ENCODE results near the gene KDM2B. TPM values are rescaled to one million over a fixed set of nuclear protein-coding genes. Genes with fewer than 3 reads are reported as not detected.

The KDM2B gene
- total RNA-seq, 1 experiment from 2014 or later = 49.3 TPM

DNA sequence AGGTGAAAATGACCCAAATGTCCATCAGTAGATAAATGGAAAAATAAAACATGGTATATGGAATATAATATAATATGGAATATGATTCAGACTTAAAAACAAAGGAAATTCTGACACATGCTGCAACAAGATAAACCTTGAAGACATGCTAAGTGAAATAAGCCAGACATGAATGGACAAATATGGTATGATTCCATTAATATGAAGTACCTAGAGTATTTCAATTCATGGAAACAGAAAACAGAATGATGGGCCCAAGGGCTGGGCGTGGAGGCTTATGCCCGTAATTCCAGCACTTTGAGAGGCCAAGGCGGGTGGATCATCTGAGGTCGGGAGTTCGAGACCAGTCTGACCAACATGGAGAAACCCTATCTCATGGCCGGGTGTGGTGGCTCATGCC lies 22.8 kb upstream of the KDM2B start:
- H3K27ac ChIP-seq (ENCODE audit: low read depth, low read length, poor library complexity, severe bottlenecking) = no peak overlapping the region
- ChIA-PET CTCF (no interaction called here), POLR2A (ENCODE audit: low non-redundant PET) (no interaction called here)
- no TSS peak for BruUV-seq (replicated peaks)
- H3K27me3 ChIP-seq (replicated peaks; ENCODE audit: insufficient read depth, low read depth, low read length, poor library complexity) = no peaks in the 10 kb centered on the region
- intact Hi-C loops (cut with micrococcal nuclease; ENCODE audit: unreplicated experiment) = no loop called here
- no peaks in the 10 kb centered on the region for H3K9me3 ChIP-seq (ENCODE audit: low read depth, low read length, poor library complexity, severe bottlenecking)
- DNase-seq (ENCODE audit: low spot score) = no peak
- H3K36me3 ChIP-seq (ENCODE audit: insufficient read depth, low read length, poor library complexity, severe bottlenecking) = no peaks in the 10 kb centered on the region
- H3K4me3 ChIP-seq (ENCODE audit: low read depth, low read length, poor library complexity, severe bottlenecking) = no peak overlapping the region
- H3K4me1 ChIP-seq (ENCODE audit: insufficient read depth, low read length, poor library complexity, severe bottlenecking) = no peaks in the 10 kb centered on the region
- TF ChIP-seq, protein P1, sequence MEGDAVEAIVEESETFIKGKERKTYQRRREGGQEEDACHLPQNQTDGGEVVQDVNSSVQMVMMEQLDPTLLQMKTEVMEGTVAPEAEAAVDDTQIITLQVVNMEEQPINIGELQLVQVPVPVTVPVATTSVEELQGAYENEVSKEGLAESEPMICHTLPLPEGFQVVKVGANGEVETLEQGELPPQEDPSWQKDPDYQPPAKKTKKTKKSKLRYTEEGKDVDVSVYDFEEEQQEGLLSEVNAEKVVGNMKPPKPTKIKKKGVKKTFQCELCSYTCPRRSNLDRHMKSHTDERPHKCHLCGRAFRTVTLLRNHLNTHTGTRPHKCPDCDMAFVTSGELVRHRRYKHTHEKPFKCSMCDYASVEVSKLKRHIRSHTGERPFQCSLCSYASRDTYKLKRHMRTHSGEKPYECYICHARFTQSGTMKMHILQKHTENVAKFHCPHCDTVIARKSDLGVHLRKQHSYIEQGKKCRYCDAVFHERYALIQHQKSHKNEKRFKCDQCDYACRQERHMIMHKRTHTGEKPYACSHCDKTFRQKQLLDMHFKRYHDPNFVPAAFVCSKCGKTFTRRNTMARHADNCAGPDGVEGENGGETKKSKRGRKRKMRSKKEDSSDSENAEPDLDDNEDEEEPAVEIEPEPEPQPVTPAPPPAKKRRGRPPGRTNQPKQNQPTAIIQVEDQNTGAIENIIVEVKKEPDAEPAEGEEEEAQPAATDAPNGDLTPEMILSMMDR (conservative IDR thresholded peaks at IDR 0.05; ENCODE audit: low read depth, low read length) = no peak
- no peak for TF ChIP-seq EZH2 (IDR thresholded peaks at IDR 0.05; ENCODE audit: borderline replicate concordance, low read depth, low read length, poor library complexity, severe bottlenecking)

DNA sequence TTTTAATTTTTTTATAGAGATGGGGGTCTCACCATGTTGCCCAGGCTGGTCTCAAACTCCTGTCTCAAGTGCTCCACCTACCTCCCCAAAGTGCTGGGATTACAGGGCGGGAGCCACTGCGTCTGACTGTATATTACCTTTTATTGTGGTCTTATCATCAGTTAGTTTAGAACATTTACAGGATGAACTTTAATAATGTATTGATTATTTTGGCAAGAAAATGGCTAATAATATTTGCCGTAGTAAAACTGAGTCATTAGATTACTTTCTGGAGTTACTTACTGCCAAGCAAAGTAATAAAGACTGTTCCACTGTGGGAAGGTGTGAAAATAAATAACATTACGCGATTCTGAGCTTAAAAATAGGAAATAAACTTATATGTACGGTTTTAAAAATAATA lies 21.9 kb upstream of the KDM2B start:
- no TSS peak for BruUV-seq (replicated peaks)
- Histone ChIP-seq H3K36me3 (ENCODE audit: insufficient read depth, low read length, poor library complexity, severe bottlenecking) (no peaks in the 10 kb centered on the region), H3K4me1 (ENCODE audit: insufficient read depth, low read length, poor library complexity, severe bottlenecking) (no peaks in the 10 kb centered on the region), H3K4me3 (ENCODE audit: low read depth, low read length, poor library complexity, severe bottlenecking) (no peak overlapping the region), H3K27ac (ENCODE audit: low read depth, low read length, poor library complexity, severe bottlenecking) (no peak overlapping the region), H3K27me3 (replicated peaks; ENCODE audit: insufficient read depth, low read depth, low read length, poor library complexity) (no peaks in the 10 kb centered on the region), H3K9me3 (ENCODE audit: low read depth, low read length, poor library complexity, severe bottlenecking) (no peaks in the 10 kb centered on the region)
- no peak for DNase-seq (ENCODE audit: low spot score)
- intact Hi-C loops (cut with micrococcal nuclease; ENCODE audit: unreplicated experiment) = no loop called here
- TF ChIP-seq EZH2 (IDR thresholded peaks at IDR 0.05; ENCODE audit: borderline replicate concordance, low read depth, low read length, poor library complexity, severe bottlenecking) = no peak
- TF ChIP-seq, protein P1 (conservative IDR thresholded peaks at IDR 0.05; ENCODE audit: low read depth, low read length) = no peak
- POLR2A ChIA-PET (ENCODE audit: low non-redundant PET) = no interaction called here
- CTCF ChIA-PET = no interaction called here

DNA sequence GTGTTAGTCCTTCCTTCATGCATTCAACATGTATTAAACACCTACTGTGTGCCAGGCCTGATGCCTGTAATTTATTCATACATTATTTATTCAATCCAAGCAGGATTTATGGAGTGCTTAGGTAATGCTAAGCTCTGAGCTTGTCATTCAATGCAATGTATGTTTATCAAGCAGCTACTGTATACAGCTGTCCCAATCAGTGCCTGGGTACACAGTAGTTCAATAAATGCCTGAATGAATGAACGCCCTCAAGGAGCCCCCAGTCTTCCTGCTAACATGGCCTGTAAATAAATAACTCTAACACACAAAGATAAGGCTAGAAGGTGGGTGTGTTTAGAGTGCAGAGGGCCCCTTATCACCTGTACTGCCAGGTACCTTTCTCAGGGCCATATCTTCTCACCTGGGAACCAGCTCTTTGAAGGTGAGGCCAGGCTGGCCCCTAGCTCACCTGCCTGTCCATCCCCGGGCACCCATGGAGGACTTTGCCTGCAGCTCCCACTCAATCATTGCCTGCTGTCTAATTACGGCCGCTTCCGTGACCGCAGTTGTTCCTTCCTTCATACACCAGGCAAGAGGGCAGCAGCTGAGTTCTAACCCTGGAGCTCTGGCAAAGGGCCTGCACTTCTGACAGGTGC lies 20.0 kb upstream of the KDM2B start:
- Histone ChIP-seq H3K4me1 (ENCODE audit: insufficient read depth, low read length, poor library complexity, severe bottlenecking) (no peaks in the 10 kb centered on the region), H3K27ac (ENCODE audit: low read depth, low read length, poor library complexity, severe bottlenecking) (no peak overlapping the region), H3K36me3 (ENCODE audit: insufficient read depth, low read length, poor library complexity, severe bottlenecking) (no peaks in the 10 kb centered on the region), H3K4me3 (ENCODE audit: low read depth, low read length, poor library complexity, severe bottlenecking) (no peak overlapping the region), H3K9me3 (ENCODE audit: low read depth, low read length, poor library complexity, severe bottlenecking) (no peaks in the 10 kb centered on the region), H3K27me3 (replicated peaks; ENCODE audit: insufficient read depth, low read depth, low read length, poor library complexity) (no peaks in the 10 kb centered on the region)
- intact Hi-C loops (cut with micrococcal nuclease; ENCODE audit: unreplicated experiment) = no loop called here
- POLR2A ChIA-PET (ENCODE audit: low non-redundant PET) = no interaction called here
- TF ChIP-seq, protein P1 (conservative IDR thresholded peaks at IDR 0.05; ENCODE audit: low read depth, low read length) = no peak
- no peak for TF ChIP-seq EZH2 (IDR thresholded peaks at IDR 0.05; ENCODE audit: borderline replicate concordance, low read depth, low read length, poor library complexity, severe bottlenecking)
- CTCF ChIA-PET = no interaction called here
- BruUV-seq (replicated peaks) = no TSS peak
- no peak for DNase-seq (ENCODE audit: low spot score)
